IMR-90 (cell line): Measurements from ENCODE around the gene ANXA1.

ENCODE experiments used
- CEBPB ChIP-seq: IDR thresholded peaks from 2 replicates; pipeline ENCODE4 v1.6.1; 2012; ENCODE audit warnings: low read depth, low read length, improper control_type of control experiment
- MAZ ChIP-seq: IDR thresholded peaks from 2 replicates; pipeline ENCODE4 v1.6.1; 2012; ENCODE audit warnings: low read depth, mild to moderate bottlenecking, low read length, improper control_type of control experiment, moderate library complexity, borderline replicate concordance
- POLR2A ChIP-seq: IDR thresholded peaks from 2 replicates; pipeline ENCODE4 v1.6.1; 2012; ENCODE audit warnings: mild to moderate bottlenecking, low read depth, low read length
- TF ChIP-seq, protein P1 (sequence below): conservative IDR thresholded peaks from 2 replicates; pipeline ENCODE4 v1.5.1; 2012; ENCODE audit warnings: mild to moderate bottlenecking, low read depth, low read length, improper control_type of control experiment

DNA sequence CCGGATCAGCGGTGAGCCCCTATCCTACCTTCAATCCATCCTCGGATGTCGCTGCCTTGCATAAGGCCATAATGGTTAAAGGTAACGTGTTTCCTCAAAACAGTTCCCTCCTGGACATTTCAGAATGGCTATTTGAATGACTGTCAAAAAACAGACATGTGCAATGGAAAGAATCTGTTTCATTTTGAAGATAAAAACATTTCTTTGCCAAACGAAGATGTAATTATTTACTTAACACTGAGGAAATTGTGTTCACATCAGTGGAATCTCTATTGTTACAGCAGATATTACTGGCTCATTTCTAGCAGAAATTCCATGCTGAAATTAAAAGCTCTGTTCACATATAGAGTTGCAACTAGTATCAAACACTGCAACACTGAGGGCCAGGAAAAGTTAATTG lies 7.1 kb downstream of the ANXA1 start:
- TF ChIP-seq, protein P1, sequence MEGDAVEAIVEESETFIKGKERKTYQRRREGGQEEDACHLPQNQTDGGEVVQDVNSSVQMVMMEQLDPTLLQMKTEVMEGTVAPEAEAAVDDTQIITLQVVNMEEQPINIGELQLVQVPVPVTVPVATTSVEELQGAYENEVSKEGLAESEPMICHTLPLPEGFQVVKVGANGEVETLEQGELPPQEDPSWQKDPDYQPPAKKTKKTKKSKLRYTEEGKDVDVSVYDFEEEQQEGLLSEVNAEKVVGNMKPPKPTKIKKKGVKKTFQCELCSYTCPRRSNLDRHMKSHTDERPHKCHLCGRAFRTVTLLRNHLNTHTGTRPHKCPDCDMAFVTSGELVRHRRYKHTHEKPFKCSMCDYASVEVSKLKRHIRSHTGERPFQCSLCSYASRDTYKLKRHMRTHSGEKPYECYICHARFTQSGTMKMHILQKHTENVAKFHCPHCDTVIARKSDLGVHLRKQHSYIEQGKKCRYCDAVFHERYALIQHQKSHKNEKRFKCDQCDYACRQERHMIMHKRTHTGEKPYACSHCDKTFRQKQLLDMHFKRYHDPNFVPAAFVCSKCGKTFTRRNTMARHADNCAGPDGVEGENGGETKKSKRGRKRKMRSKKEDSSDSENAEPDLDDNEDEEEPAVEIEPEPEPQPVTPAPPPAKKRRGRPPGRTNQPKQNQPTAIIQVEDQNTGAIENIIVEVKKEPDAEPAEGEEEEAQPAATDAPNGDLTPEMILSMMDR, result no peak
- TF ChIP-seq MAZ (no peak), POLR2A (no peak), CEBPB (no peak)
